DMS153 treated with DMSO at 0.1 percent for 48 hours (cell line): ENCODE measurements around the gene C1QTNF8.

ENCODE experiments used
- DNase-seq: peaks from one replicate; lab custom pipeline; 2025; ENCODE audit not compliant: unreplicated experiment; lab: John Stamatoyannopoulos, UW

Gene C1QTNF8

GRCh38 chr16:1096169-1097082 is at the start of gene C1QTNF8:
TSS of gene C1QTNF8 (minus strand) at chr16:1096244. CDS start at chr16:1094922, 1,322 bp downstream.
- DNase-seq, result no peak

GRCh38 chr16:1145383-1146100 is 49.5 kb upstream of the C1QTNF8 start:
- DNase-seq, result no peak

- DNase-seq, result no peak
These were observed 48.7 kb upstream of the C1QTNF8 start for GRCh38 chr16:1144476-1145382.

- no peak for DNase-seq
These were observed 47.9 kb upstream of the C1QTNF8 start for GRCh38 chr16:1143761-1144450.

GRCh38 chr16:1142911-1143310 is 46.9 kb upstream of the C1QTNF8 start:
- no peak for DNase-seq

GRCh38 chr16:1141716-1142115 is 45.7 kb upstream of the C1QTNF8 start:
- DNase-seq, result no peak

GRCh38 chr16:1141191-1141590 is 45.1 kb upstream of the C1QTNF8 start:
- no peak for DNase-seq

- no peak for DNase-seq
These were observed 44.6 kb upstream of the C1QTNF8 start for GRCh38 chr16:1140582-1141162.

GRCh38 chr16:1137604-1138003 is 41.6 kb upstream of the C1QTNF8 start:
- no peak for DNase-seq

GRCh38 chr16:1135459-1135825 is 39.4 kb upstream of the C1QTNF8 start:
- DNase-seq, result no peak

GRCh38 chr16:1134776-1135458 is 38.9 kb upstream of the C1QTNF8 start:
- no peak for DNase-seq

- DNase-seq, result no peak
These were observed 37.9 kb upstream of the C1QTNF8 start for GRCh38 chr16:1133810-1134520.

GRCh38 chr16:1133271-1133670 is 37.2 kb upstream of the C1QTNF8 start:
- DNase-seq, result no peak

GRCh38 chr16:1132431-1132830 is 36.4 kb upstream of the C1QTNF8 start:
- DNase-seq, result no peak

- DNase-seq, result no peak
These were observed 35.4 kb upstream of the C1QTNF8 start for GRCh38 chr16:1131378-1131994.

GRCh38 chr16:1130382-1130781 is 34.3 kb upstream of the C1QTNF8 start:
- no peak for DNase-seq

- no peak for DNase-seq
These were observed 33.3 kb upstream of the C1QTNF8 start for GRCh38 chr16:1129106-1129960.
